ENCODE results near the gene OR2A12.
"Not testable (repeated sequence)": the region's sequence is repeated elsewhere in the genome, so short reads cannot be mapped to it uniquely, and the experiment has no call there.

OR2A12 gene

DNA sequence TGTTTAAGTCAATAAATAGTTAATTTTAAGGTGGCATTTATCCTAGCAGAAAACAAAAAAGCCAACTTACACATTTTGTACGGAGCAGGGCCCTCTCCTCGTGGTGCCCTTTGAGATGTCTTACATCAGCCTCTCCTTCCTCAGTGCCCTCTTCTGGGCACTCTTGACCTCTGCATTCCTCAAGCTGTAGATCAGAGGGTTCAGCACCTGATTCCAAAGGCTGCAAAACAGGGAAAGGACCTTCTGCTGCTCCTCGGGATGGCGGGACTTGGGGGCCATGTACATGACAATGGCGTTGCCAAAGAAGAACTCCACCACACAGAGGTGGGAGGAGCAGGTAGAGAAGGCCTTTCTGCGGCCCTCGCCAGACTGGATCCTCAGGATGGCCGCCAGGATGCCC, 32.3 kb downstream of the OR2A12 start:
- DNase-seq (ENCODE audit: low read depth, low spot score) = no peak

DNA sequence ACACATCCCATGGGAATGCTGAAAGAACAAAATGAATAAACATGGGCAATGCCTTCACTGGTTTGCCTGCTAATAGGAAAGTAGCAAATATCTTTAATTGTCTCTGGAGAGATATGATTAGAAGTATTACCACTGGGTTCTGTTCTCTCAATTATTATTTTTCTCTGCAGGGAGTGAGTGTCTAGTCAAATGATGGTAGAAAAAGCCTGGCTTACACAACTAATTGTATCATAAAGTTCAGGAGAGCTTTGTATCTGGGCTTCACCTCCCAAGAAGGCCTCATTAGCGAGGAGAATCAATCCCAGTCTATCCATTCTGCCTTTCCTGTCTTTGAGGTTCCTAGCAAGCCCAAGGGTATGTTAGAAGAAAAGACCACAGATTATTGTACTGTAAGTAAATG, 36.8 kb downstream of the OR2A12 start, which contains the start of gene OR2A14:
Gene OR2A14 (plus strand): TSS at position 301 of the 400 bp plus-strand sequence. CDS start 5,937 bp downstream, outside the sequence.
- DNase-seq (ENCODE audit: low read depth, low spot score) = no peak

DNA sequence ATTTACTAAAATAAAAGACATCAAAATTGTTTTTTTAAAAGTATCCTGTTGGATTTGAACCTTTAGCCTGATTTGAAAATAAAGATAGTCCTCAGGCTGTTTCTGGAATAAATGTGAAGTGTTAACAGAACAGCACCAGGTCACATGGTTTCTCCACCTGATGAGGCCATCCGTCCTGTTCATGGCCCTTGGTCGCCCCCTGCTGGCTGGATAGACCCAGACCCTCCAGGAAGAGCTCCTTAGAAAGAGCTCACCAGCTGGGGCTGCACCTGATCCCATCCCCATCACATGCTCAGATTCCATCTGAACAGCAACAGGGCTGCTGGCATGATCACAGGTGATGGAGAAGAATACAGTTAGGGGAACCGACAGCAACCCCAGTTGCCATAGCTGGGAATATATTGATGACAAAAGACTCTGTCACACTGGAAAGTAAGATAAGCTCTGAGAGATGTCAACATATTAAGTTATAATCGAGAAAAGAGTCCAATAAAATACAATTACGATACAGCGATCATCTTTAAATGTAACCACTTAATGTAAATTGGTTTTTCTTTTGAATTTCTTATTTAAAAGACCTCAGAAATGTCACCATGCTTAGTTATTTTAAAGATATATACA, 41.7 kb downstream of the OR2A12 start:
- DNase-seq (ENCODE audit: low read depth, low spot score) = peak; percentile 87

DNA sequence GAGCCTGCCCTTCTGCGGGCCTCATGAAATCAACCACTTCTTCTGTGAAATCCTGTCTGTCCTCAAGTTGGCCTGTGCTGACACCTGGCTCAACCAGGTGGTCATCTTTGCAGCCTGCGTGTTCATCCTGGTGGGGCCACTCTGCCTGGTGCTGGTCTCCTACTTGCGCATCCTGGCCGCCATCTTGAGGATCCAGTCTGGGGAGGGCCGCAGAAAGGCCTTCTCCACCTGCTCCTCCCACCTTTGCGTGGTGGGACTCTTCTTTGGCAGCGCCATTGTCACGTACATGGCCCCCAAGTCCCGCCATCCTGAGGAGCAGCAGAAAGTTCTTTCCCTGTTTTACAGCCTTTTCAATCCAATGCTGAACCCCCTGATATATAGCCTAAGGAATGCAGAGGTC, 43.5 kb downstream of the OR2A12 start:
- DNase-seq (ENCODE audit: low read depth, low spot score) = not testable (repeated sequence)

DNA sequence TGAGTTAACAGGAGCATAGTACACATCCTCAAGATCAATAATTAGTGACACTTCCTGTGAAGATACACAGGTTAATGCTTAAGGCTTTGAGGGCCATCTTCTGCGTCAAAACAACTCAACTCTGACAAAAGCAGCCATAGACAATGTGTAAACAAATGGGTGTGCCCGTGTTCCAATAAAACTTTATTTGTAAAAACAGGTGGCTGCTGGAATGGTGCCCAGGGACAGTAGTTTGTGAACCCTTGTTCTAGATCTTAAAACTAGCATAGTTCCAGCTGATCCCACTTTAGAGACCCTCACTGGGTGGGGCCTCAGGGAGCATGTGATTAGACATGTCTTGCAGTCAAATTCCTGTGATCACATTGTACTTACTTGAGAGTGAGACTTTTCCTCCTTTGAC, 44.7 kb downstream of the OR2A12 start:
- DNase-seq (ENCODE audit: low read depth, low spot score) = no peak

DNA sequence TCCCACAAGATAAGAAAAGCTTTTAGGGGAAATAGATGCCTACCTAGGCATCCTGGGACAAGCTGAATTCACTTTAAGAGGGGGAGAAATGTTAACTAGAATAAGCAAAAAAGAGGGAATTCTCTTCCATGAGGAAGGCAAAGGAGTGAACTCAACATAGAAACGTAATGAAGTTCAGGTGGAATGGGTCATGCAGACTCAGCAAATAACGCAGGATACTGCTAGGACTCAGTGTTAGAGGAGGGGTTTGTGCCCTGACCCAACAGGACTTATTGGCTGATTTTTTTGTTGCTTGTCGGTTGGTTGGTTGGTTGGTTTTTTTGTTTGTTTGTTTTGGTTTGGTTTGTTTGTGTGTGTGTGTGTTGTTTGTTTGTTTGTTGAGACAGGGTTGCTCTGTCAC, 46.2 kb downstream of the OR2A12 start:
- DNase-seq (ENCODE audit: low read depth, low spot score) = no peak

DNA sequence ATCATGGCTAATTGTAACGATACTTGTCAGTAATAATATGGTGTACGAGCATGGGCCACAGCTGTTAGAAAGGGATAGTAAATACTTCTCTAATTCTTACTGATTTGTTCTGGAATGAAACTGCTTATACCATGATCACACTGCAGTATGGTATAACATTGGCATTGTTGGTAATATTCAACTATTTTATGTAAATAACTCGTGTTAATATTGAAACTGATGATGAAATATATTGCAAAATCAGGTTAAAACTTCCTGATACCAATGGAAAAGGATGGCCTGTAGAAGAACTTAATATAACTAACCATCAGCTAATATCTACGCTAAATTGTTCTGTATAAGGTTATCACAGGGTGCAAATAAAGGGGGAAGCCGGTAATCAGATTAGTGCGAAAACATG, 47.2 kb downstream of the OR2A12 start:
- DNase-seq (ENCODE audit: low read depth, low spot score) = no peak

DNA sequence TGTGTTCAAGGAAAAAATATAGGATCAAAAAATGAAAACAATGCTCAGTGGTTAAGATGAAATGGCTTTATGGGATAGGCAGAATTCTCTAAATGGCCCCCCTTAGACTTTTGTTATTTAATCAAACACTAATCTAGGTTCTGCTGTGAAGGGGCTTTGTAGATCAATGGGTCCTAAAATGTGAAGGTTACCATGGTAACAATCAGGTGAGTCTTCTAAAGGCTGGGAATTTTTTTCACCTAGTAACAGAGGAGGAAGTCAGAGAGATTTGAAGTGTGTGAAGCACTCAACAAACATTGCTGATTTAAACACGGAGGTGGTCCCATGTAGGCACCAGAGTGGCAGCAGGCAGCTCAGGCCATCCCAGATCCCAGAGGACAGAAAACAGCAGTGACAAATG, 48.0 kb downstream of the OR2A12 start:
- DNase-seq (ENCODE audit: low read depth, low spot score) = no peak

DNA sequence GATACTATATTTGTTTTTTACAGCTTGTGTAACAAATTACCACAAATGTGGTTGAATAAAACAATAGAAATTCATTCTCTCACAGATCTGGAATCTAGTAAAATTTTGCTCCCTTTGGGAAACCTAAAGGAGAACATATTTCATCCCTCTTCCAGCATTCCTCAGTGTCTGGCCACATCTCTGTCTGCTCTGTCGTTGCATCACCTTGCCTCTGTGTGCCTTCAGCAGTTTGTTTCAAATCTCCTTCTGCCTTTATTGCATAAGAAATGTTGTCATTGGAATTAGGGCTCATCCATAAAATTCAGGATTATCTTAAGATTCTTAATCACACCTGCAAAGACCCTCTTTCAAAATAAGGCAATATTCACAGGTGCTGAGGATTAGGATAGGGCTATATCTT, 51.4 kb downstream of the OR2A12 start:
- no peak for DNase-seq (ENCODE audit: low read depth, low spot score)

DNA sequence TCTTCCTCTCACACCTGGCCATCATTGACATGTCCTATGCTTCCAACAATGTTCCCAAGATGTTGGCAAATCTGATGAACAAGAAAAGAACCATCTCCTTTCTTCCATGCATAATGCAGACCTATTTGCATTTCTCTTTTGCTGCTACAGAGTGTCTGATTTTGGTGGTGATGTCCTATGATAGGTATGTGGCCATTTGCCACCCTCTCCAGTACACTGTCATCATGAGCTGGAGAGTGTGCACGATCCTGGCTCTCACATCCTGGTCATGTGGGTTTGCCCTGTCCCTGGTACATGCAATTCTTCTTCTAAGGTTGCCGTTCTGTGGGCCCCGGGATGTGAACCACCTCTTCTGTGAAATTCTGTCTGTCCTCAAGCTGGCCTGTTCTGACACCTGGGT, 56.1 kb downstream of the OR2A12 start:
- DNase-seq (ENCODE audit: low read depth, low spot score) = no peak

DNA sequence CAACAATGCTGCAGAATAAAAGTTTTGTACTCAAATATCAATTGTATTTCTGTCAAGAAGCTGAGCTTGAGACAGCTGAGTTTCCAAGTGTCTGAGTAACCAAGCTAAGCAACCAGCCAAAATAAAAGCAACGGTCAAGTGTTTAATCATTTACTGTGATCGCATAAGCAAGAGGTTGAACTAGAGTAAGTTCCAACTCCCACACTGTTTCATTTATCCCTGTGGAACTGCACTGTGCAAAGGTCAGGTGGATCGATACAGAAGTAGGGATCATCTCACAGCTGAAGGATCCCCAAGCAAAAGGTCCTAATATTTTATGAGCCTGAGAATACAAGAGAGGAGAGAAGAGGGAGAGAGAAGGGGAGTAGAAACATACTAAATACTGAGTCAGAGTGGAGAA, 58.3 kb downstream of the OR2A12 start:
- no peak for DNase-seq (ENCODE audit: low read depth, low spot score)

DNA sequence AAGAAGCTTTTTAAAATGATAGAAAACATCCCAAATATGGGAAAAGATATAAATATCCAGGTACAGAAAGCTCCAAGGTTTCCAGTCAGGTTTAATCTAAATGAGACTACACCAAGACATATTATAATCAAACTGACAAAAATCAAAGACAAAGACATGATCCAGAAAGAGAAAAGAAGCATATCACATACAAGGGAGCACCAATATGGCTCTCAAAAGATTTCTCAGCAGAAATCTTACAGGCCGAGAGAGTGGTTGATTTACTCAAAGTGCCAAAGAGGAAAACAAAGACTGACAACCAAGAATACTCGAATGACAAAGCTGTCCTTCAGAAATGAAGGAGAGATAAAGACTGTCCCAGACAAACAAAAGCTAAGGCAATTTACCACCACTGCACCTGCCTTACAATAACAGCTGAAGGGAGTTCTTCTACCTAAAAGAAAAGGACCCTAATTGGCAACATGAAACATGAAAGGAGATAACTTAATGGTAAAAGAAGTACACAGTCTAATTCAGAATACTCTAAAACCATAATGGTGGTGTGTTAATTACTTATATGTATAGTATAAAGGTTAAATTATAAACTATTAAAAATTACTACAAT, 62.2 kb downstream of the OR2A12 start:
- no peak for DNase-seq (ENCODE audit: low read depth, low spot score)

All from activated naive CD8-positive, alpha-beta T cell treated with anti-CD3 and anti-CD28 coated beads, Interleukin-2, amount 50 U/mL, for 16 hours (primary cell).